T-cell (primary cell): ENCODE measurements around the gene ZNF287. TPM values are rescaled to one million over a fixed set of nuclear protein-coding genes. Genes with fewer than 3 reads are reported as not detected.
A peak's percentile ranks its signal among the peaks of the same experiment; 100 is the strongest.
"Not testable (repeated sequence)": the region's sequence is repeated elsewhere in the genome, so short reads cannot be mapped to it uniquely, and the experiment has no call there.

Experiments
- ATAC-seq, 4 experiments: fragments of 200-7000 bp in 3 of 4; fragments of 150-1000 bp in 1 of 4; cut with Tn5 transposase; replicated peaks in 1 of 4; 1 replicate in 3 of 4; 2 replicates in 1 of 4; pipeline ENCODE4 v1.10.0; 2021; ENCODE audit warnings: moderate library complexity in 3 of 4, mild to moderate bottlenecking in 2 of 4, moderate number of reproducible peaks in 1 of 4
- CTCF ChIA-PET, 2 donors: fragments of 300-600 bp; sonication (Branson Sonifier 250); formaldehyde crosslinking; loops; one replicate each; lab custom pipeline; 2022; ENCODE audit warnings: antibody characterized with exemption in 2 of 2; lab: Charles Lee
- POLR2A ChIA-PET, 2 donors: fragments of 300-600 bp; sonication (Branson Sonifier 250); formaldehyde crosslinking; loops; one replicate each; lab custom pipeline; 2022; ENCODE audit warnings: antibody characterized with exemption in 2 of 2; lab: Charles Lee
- DNase-seq, 35 experiments: peaks; one replicate each; pipeline versions ENCODE4 v3.0.0 to v3.0.0-alpha.2; 2013 to 2023
- H3K27ac ChIP-seq: one replicate; pipeline ENCODE4 v1.5.1; 2013; ENCODE audit warnings: low read length
- H3K27me3 ChIP-seq, 2 experiments: replicated peaks in 1 of 2; 1 replicate in 1 of 2; 2 replicates in 1 of 2; pipeline versions ENCODE4 v1.6.1 to v1.7.0; 2013; ENCODE audit warnings: low read length in 1 of 2, mixed read lengths in 1 of 2; ENCODE audit not compliant: control insufficient read depth in 2 of 2, insufficient read depth in 2 of 2; ENCODE audit errors: extremely low read depth in 1 of 2
- H3K36me3 ChIP-seq, 2 donors: 1 replicate in 1 of 2; 2 replicates in 1 of 2; pipeline versions ENCODE4 v1.6.1 to v1.7.0; 2013; ENCODE audit warnings: low read length in 1 of 2; ENCODE audit not compliant: control insufficient read depth in 2 of 2, insufficient read depth in 1 of 2; ENCODE audit errors: extremely low read depth in 1 of 2
- H3K4me1 ChIP-seq, 2 experiments: 1 replicate in 1 of 2; 2 replicates in 1 of 2; pipeline versions ENCODE4 v1.6.1 to v1.7.0; 2013; ENCODE audit warnings: low read length in 2 of 2, mixed read lengths in 1 of 2; ENCODE audit not compliant: insufficient read depth in 2 of 2, control insufficient read depth in 1 of 2; ENCODE audit errors: extremely low read depth in 1 of 2
- H3K4me3 ChIP-seq, 2 donors: 1 replicate in 1 of 2; 2 replicates in 1 of 2; pipeline versions ENCODE4 v1.5.1 to v1.7.0; 2013; ENCODE audit warnings: mild to moderate bottlenecking in 2 of 2, low read length in 1 of 2, moderate library complexity in 1 of 2; ENCODE audit not compliant: control insufficient read depth in 1 of 2; ENCODE audit errors: extremely low read depth in 1 of 2
- H3K9me3 ChIP-seq: 2 replicates; pipeline ENCODE4 v1.7.0; 2013
- H3K27ac Mint-ChIP-seq, 2 donors: one replicate each; pipeline ENCODE4 v1.8.0; 2020 to 2021; ENCODE audit warnings: mild to moderate bottlenecking in 2 of 2, mixed read lengths in 2 of 2
- H3K27me3 Mint-ChIP-seq, 2 donors: one replicate each; pipeline ENCODE4 v1.8.0; 2021 to 2022; ENCODE audit warnings: mixed read lengths in 2 of 2
- H3K36me3 Mint-ChIP-seq: one replicate; pipeline ENCODE4 v1.8.0; 2021; ENCODE audit warnings: mixed read lengths
- H3K4me1 Mint-ChIP-seq, 3 donors: one replicate each; pipeline ENCODE4 v1.8.0; 2020 to 2022; ENCODE audit warnings: mixed read lengths in 3 of 3, mild to moderate bottlenecking in 1 of 3
- H3K4me3 Mint-ChIP-seq, 3 donors: one replicate each; pipeline ENCODE4 v1.8.0; 2020 to 2022; ENCODE audit warnings: mild to moderate bottlenecking in 3 of 3, mixed read lengths in 3 of 3, moderate library complexity in 3 of 3
- H3K9me3 Mint-ChIP-seq, 3 donors: one replicate each; pipeline ENCODE4 v1.8.0; 2020 to 2022; ENCODE audit warnings: mixed read lengths in 3 of 3
- WGBS: methylation state at CpG from one replicate; pipeline ENCODE4 v1.1.5; 2013; ENCODE audit warnings: missing lambda C conversion rate; ENCODE audit not compliant: insufficient coverage; 5-methylcytosine and 5-hydroxymethylcytosine counted together
- total RNA-seq, 35 experiments: library from RNA in 6 of 35; stranded (reverse) in 6 of 35; fragments of 120-200 nt in 1 of 35; gene quantifications; one replicate each; pipeline versions ENCODE4 v1.2.1 to v1.2.4 and lab custom pipeline; 2013 to 2026

ZNF287 gene
- total RNA-seq, 5 donors from 2014 or later (not counting 1 experiment from before 2014, with no cell fraction given) = 11.1 to 23.6 (median 18.8) TPM

GRCh38 chr17:16551878-16552636 lies 16.9 kb downstream of the ZNF287 start:
- POLR2A ChIA-PET = no interaction called here
- peaks cover 8 to 69% (median 57%) of the 10 kb centered on the region in 3 donors for H3K9me3 Mint-ChIP-seq
- peaks cover 2 to 16% of the 10 kb centered on the region in 2 donors for H3K36me3 ChIP-seq
- H3K4me1 ChIP-seq = no peaks in the 10 kb centered on the region
- H3K27ac Mint-ChIP-seq = no peak overlapping the region
- H3K4me3 Mint-ChIP-seq = no peak overlapping the region
- ATAC-seq (no peak), DNase-seq (no peak)
- no peaks in the 10 kb centered on the region for H3K27me3 ChIP-seq
- no peak overlapping the region for H3K27ac ChIP-seq
- CTCF ChIA-PET = no interaction called here
- peaks cover 39% of the 10 kb centered on the region for H3K9me3 ChIP-seq
- WGBS = no CpG with 5 or more reads among the region's 4 CpGs
- peaks cover 56% of the 10 kb centered on the region for H3K36me3 Mint-ChIP-seq
- no peaks in the 10 kb centered on the region for H3K27me3 Mint-ChIP-seq
- no peak overlapping the region for H3K4me3 ChIP-seq
- H3K4me1 Mint-ChIP-seq = no peaks in the 10 kb centered on the region

GRCh38 chr17:16537130-16537458 lies 31.9 kb downstream of the ZNF287 start:
- POLR2A ChIA-PET = no interaction called here
- no peaks in the 10 kb centered on the region for H3K36me3 Mint-ChIP-seq
- DNase-seq (no peak), ATAC-seq (no peak)
- H3K27me3 Mint-ChIP-seq = no peaks in the 10 kb centered on the region
- no CpG with 5 or more reads among the region's 2 CpGs for WGBS
- Histone ChIP-seq H3K36me3 (no peaks in the 10 kb centered on the region), H3K27me3 (no peaks in the 10 kb centered on the region), H3K27ac (peak overlapping the region; percentile 48), H3K4me1 (peaks cover 0 to 13% of the 10 kb centered on the region in 2 experiments), H3K4me3 (no peak overlapping the region), H3K9me3 (no peaks in the 10 kb centered on the region)
- H3K4me1 Mint-ChIP-seq = peaks cover 17 to 25% (median 21%) of the 10 kb centered on the region in 3 donors
- CTCF ChIA-PET = interaction anchor here (0.6 to 2.9 kb wide), 6 partner anchors 32 to 115 kb away, joined by 3 to 24 read pairs (median 8); partner anchors contain the start of gene ZNF287 (in 1 of the 2)
- peak overlapping the region; percentile 94 to 98 (median 97) for H3K4me3 Mint-ChIP-seq
- H3K27ac Mint-ChIP-seq = peak overlapping the region; percentile 96 to 98
- peaks cover 0 to 5% (median 0%) of the 10 kb centered on the region in 3 donors for H3K9me3 Mint-ChIP-seq

GRCh38 chr17:16534236-16534635 lies 34.8 kb downstream of the ZNF287 start:
- Histone ChIP-seq H3K4me3 (no peak overlapping the region), H3K27ac (no peak overlapping the region), H3K36me3 (no peaks in the 10 kb centered on the region), H3K27me3 (peaks cover 0 to 6% of the 10 kb centered on the region in 2 experiments), H3K4me1 (peaks cover 0 to 13% of the 10 kb centered on the region in 2 experiments), H3K9me3 (no peaks in the 10 kb centered on the region)
- peaks cover 17 to 25% (median 21%) of the 10 kb centered on the region in 3 donors for H3K4me1 Mint-ChIP-seq
- DNase-seq (no peak), ATAC-seq (no peak)
- WGBS = 100% methylated on average over 1 of the region's 1 CpG
- peaks cover 7 to 18% of the 10 kb centered on the region in 2 donors for H3K27me3 Mint-ChIP-seq
- ChIA-PET POLR2A (no interaction called here), CTCF (no interaction called here)
- no peaks in the 10 kb centered on the region for H3K36me3 Mint-ChIP-seq
- no peak overlapping the region for H3K4me3 Mint-ChIP-seq
- no peak overlapping the region for H3K27ac Mint-ChIP-seq
- no peaks in the 10 kb centered on the region for H3K9me3 Mint-ChIP-seq

- ChIA-PET POLR2A (no interaction called here), CTCF (no interaction called here)
- peaks cover 0 to 14% of the 10 kb centered on the region in 2 experiments for H3K27me3 ChIP-seq
- Mint-ChIP-seq H3K4me1 (peaks cover 1 to 3% (median 2%) of the 10 kb centered on the region in 3 donors), H3K36me3 (no peaks in the 10 kb centered on the region), H3K27me3 (peaks cover 27 to 33% of the 10 kb centered on the region in 2 donors), H3K27ac (no peak overlapping the region), H3K9me3 (no peaks in the 10 kb centered on the region), H3K4me3 (no peak overlapping the region)
- no CpG with 5 or more reads among the region's 4 CpGs for WGBS
- H3K4me3 ChIP-seq = no peak overlapping the region
- no peaks in the 10 kb centered on the region for H3K9me3 ChIP-seq
- H3K4me1 ChIP-seq = no peaks in the 10 kb centered on the region
- ATAC-seq (no peak), DNase-seq (no peak)
- H3K27ac ChIP-seq = no peak overlapping the region
- H3K36me3 ChIP-seq = no peaks in the 10 kb centered on the region
Measured at GRCh38 chr17:16529906-16530305, 39.1 kb downstream of the ZNF287 start.

GRCh38 chr17:16527298-16527697 lies 41.7 kb downstream of the ZNF287 start:
- no peak overlapping the region for H3K4me3 Mint-ChIP-seq
- no peaks in the 10 kb centered on the region for H3K4me1 ChIP-seq
- no peaks in the 10 kb centered on the region for H3K4me1 Mint-ChIP-seq
- H3K4me3 ChIP-seq = no peak overlapping the region
- H3K9me3 Mint-ChIP-seq = no peaks in the 10 kb centered on the region
- no peaks in the 10 kb centered on the region for H3K9me3 ChIP-seq
- no peak overlapping the region for H3K27ac ChIP-seq
- H3K27me3 ChIP-seq = peaks cover 0 to 14% of the 10 kb centered on the region in 2 experiments
- peaks cover 27 to 33% of the 10 kb centered on the region in 2 donors for H3K27me3 Mint-ChIP-seq
- no peaks in the 10 kb centered on the region for H3K36me3 ChIP-seq
- ATAC-seq (no peak), DNase-seq (no peak)
- no peaks in the 10 kb centered on the region for H3K36me3 Mint-ChIP-seq
- ChIA-PET CTCF (interaction anchor here (0.5 to 0.6 kb wide), 3 partner anchors 146 to 468 kb away, joined by 3 to 4 read pairs (median 3); partner anchors contain the start of gene UBB (in 1 of the 2)), POLR2A (no interaction called here)
- no peak overlapping the region for H3K27ac Mint-ChIP-seq
- 80% methylated on average over 3 of the region's 4 CpGs for WGBS

GRCh38 chr17:16525556-16525955 lies 43.4 kb downstream of the ZNF287 start:
- H3K9me3 ChIP-seq, H3K36me3 ChIP-seq, H3K4me3 Mint-ChIP-seq, H3K27ac ChIP-seq, DNase-seq, H3K4me3 ChIP-seq, H3K9me3 Mint-ChIP-seq, H3K4me1 Mint-ChIP-seq, POLR2A ChIA-PET, H3K4me1 ChIP-seq, ATAC-seq, H3K36me3 Mint-ChIP-seq, H3K27ac Mint-ChIP-seq, CTCF ChIA-PET: not testable (repeated sequence)
- 100% methylated on average over 4 of the region's 6 CpGs for WGBS
- H3K27me3 Mint-ChIP-seq = peaks cover 20 to 26% of the 10 kb centered on the region in 2 donors
- H3K27me3 ChIP-seq = peaks cover 0 to 17% of the 10 kb centered on the region in 2 experiments
